WTC11 (cell line): ENCODE data around the gene DGKA. TPM values are rescaled to one million over a fixed set of nuclear protein-coding genes. Genes with fewer than 3 reads are reported as not detected.

Experiments used
- ARID4B ChIP-seq: sonication (generic); formaldehyde crosslinking; IDR thresholded peaks from 2 replicates; pipeline ENCODE4 v1.8.0; 2023; ENCODE audit warnings: missing genetic modification reagents, mild to moderate bottlenecking, borderline replicate concordance
- ATF1 ChIP-seq: sonication (generic); formaldehyde crosslinking; IDR thresholded peaks from 2 replicates; pipeline ENCODE4 v1.8.1; 2023; ENCODE audit warnings: mild to moderate bottlenecking, moderate library complexity, missing genetic modification reagents
- CREB1 ChIP-seq: sonication (generic); formaldehyde crosslinking; IDR thresholded peaks from 2 replicates; pipeline ENCODE4 v1.8.0; 2023; ENCODE audit warnings: mild to moderate bottlenecking, missing genetic modification reagents
- FOXJ3 ChIP-seq: sonication (generic); formaldehyde crosslinking; IDR thresholded peaks from 2 replicates; pipeline ENCODE4 v1.9.0; 2021; ENCODE audit warnings: missing genetic modification reagents, mild to moderate bottlenecking, borderline replicate concordance
- FOXP4 ChIP-seq: sonication (generic); formaldehyde crosslinking; IDR thresholded peaks from 2 replicates; pipeline ENCODE4 v1.8.0; 2022; ENCODE audit warnings: mild to moderate bottlenecking, missing genetic modification reagents
- GABPB1 ChIP-seq: sonication (generic); formaldehyde crosslinking; IDR thresholded peaks from 2 replicates; pipeline ENCODE4 v1.8.1; 2023; ENCODE audit warnings: mild to moderate bottlenecking, missing genetic modification reagents
- JAZF1 ChIP-seq: fragments of 250-450 bp; sonication (Bioruptor Pico); IDR thresholded peaks from 2 replicates; pipeline ENCODE4 v1.9.0; 2021; ENCODE audit warnings: moderate library complexity, mild to moderate bottlenecking, inconsistent platforms
- JUN ChIP-seq: sonication (generic); formaldehyde crosslinking; IDR thresholded peaks from 2 replicates; pipeline ENCODE4 v1.8.0; 2023; ENCODE audit warnings: mild to moderate bottlenecking, missing genetic modification reagents
- NFYB ChIP-seq: sonication (generic); formaldehyde crosslinking; conservative IDR thresholded peaks from 2 replicates; pipeline ENCODE4 v1.8.0; 2022; ENCODE audit warnings: low read depth, missing genetic modification reagents
- NR2C2 ChIP-seq: sonication (generic); formaldehyde crosslinking; IDR thresholded peaks from 2 replicates; pipeline ENCODE4 v1.8.0; 2022; ENCODE audit warnings: mild to moderate bottlenecking, missing genetic modification reagents
- SMAD4 ChIP-seq: sonication (generic); formaldehyde crosslinking; IDR thresholded peaks from 2 replicates; pipeline ENCODE4 v1.8.0; 2022; ENCODE audit warnings: mild to moderate bottlenecking, missing genetic modification reagents
- SOX15 ChIP-seq: fragments of 250-450 bp; sonication (Bioruptor Pico); IDR thresholded peaks from 2 replicates; pipeline ENCODE4 v1.9.0; 2021; ENCODE audit warnings: mild to moderate bottlenecking
- TCF7 ChIP-seq: sonication (generic); formaldehyde crosslinking; IDR thresholded peaks from 2 replicates; pipeline ENCODE4 v1.8.0; 2022; ENCODE audit warnings: mild to moderate bottlenecking, low read depth, missing genetic modification reagents, moderate library complexity
- TEAD4 ChIP-seq: sonication (generic); formaldehyde crosslinking; IDR thresholded peaks from 2 replicates; pipeline ENCODE4 v1.8.0; 2022; ENCODE audit warnings: mild to moderate bottlenecking, missing genetic modification reagents
- TP53 ChIP-seq: sonication (generic); formaldehyde crosslinking; IDR thresholded peaks from 2 replicates; pipeline ENCODE4 v1.8.1; 2023; ENCODE audit warnings: mild to moderate bottlenecking, missing genetic modification reagents
- ZBTB21 ChIP-seq: sonication (generic); formaldehyde crosslinking; IDR thresholded peaks from 2 replicates; pipeline ENCODE4 v1.8.1; 2023; ENCODE audit warnings: mild to moderate bottlenecking, missing genetic modification reagents, borderline replicate concordance
- ZNF121 ChIP-seq: sonication (generic); formaldehyde crosslinking; IDR thresholded peaks from 2 replicates; pipeline ENCODE4 v1.8.0; 2023; ENCODE audit warnings: missing genetic modification reagents
- ZNF138 ChIP-seq: sonication (generic); formaldehyde crosslinking; conservative IDR thresholded peaks from 2 replicates; pipeline ENCODE4 v1.8.1; 2022; ENCODE audit warnings: mild to moderate bottlenecking, moderate library complexity, missing genetic modification reagents
- ZNF232 ChIP-seq: sonication (generic); formaldehyde crosslinking; IDR thresholded peaks from 2 replicates; pipeline ENCODE4 v1.8.0; 2022; ENCODE audit warnings: mild to moderate bottlenecking, missing genetic modification reagents
- ZNF532 ChIP-seq: fragments of 250-450 bp; sonication (Bioruptor Pico); IDR thresholded peaks from 2 replicates; pipeline ENCODE4 v1.9.0; 2021; ENCODE audit warnings: mild to moderate bottlenecking, borderline replicate concordance
- ZNF671 ChIP-seq: fragments of 250-450 bp; sonication (Bioruptor Pico); IDR thresholded peaks from 2 replicates; pipeline ENCODE4 v1.8.0; 2021; ENCODE audit warnings: mild to moderate bottlenecking
- total RNA-seq: library from RNA; stranded (reverse); gene quantifications from 3 replicates; pipeline ENCODE4 v1.2.3, GENCODE V29; 2021
- TF ChIP-seq, protein P1 (sequence below): sonication (generic); formaldehyde crosslinking; IDR thresholded peaks from 2 replicates; pipeline ENCODE4 v1.8.0; 2022; ENCODE audit warnings: mild to moderate bottlenecking, missing genetic modification reagents
- TF ChIP-seq, protein P2 (sequence below): sonication (generic); formaldehyde crosslinking; IDR thresholded peaks from 2 replicates; pipeline ENCODE4 v1.8.1; 2023; ENCODE audit warnings: mild to moderate bottlenecking, missing genetic modification reagents, borderline replicate concordance

Gene DGKA
- total RNA-seq, 1 experiment from 2014 or later, result 25.5 TPM

DNA sequence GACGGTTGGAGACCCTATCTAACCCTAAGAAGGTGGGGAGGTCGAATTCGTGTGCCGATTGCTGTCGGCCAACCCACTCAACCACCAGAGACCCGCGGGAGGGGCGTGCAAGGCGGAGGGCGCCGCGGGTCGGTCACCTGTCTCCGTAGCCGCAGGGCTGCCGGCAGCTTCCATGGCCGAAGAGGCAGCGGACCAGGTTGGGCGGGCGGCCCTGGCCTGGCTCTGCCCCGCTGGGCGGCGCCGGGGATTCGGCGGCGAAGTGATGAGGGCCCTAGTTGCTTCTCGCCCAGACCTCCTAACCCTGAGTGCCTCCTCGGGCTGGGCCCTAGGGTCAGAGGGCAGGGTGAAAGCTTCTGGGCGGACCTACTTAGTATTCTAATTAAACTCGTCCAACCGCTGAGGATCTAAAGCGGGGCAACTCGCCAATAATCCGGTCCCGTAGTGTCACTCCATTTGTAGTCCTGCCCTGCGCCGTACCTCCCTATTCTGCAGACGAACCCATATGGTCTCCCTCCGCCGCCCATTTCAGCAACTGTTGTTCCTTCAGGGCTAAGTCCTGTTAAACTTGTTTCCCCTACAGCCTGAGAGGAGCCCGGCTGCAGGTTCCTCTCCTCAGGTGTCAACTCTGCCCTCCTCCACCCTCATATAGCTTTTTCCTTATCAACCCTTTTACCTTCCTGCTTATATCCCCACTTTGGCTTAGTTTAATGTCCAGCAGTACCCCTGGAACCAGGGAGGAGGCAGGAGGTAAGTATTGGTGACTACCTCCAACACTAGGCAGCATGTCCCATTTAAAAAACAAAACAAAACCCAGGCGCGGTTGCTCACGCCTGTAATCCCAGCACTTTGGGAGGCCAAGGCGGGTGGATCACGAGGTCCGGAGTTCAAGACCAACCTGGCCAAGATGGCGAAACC, 3.1 kb upstream of the DGKA start, which contains the start of gene PYM1 (continued):
- TF ChIP-seq FOXJ3, result no peak
- no peak for TF ChIP-seq FOXP4 (CRISPR knock-in tag)
- no peak for TF ChIP-seq JAZF1 (CRISPR knock-in tag)
- TF ChIP-seq NR2C2 (CRISPR knock-in tag), result peak; percentile 63; the same call in 1 of the 2 replicates
- TF ChIP-seq SOX15 (CRISPR knock-in tag), result no peak
- TF ChIP-seq TCF7 (CRISPR knock-in tag), result no peak
- no peak for TF ChIP-seq ZNF532 (CRISPR knock-in tag)
- no peak for TF ChIP-seq GABPB1 (CRISPR knock-in tag)
- TF ChIP-seq CREB1 (CRISPR knock-in tag), result 0 out of 2 replicates have a peak, but pooled peaks have one; percentile 17
- 0 out of 2 replicates have a peak, but pooled peaks have one; percentile 47 for TF ChIP-seq JUN
- no peak for TF ChIP-seq ZNF671
- no peak for TF ChIP-seq ZNF232 (CRISPR knock-in tag)
- TF ChIP-seq ZNF121 (CRISPR knock-in tag), result peak; percentile 96
- TF ChIP-seq ZNF138, result no peak
- TF ChIP-seq ARID4B (CRISPR knock-in tag), result peak; percentile 91
- no peak for TF ChIP-seq ZBTB21 (CRISPR knock-in tag)
- TF ChIP-seq, protein P1, sequence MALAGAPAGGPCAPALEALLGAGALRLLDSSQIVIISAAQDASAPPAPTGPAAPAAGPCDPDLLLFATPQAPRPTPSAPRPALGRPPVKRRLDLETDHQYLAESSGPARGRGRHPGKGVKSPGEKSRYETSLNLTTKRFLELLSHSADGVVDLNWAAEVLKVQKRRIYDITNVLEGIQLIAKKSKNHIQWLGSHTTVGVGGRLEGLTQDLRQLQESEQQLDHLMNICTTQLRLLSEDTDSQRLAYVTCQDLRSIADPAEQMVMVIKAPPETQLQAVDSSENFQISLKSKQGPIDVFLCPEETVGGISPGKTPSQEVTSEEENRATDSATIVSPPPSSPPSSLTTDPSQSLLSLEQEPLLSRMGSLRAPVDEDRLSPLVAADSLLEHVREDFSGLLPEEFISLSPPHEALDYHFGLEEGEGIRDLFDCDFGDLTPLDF, result peak; percentile 39; the same call in 1 of the 2 replicates
- TF ChIP-seq ATF1, result peak; percentile 84; the same call in 1 of the 2 replicates
- TF ChIP-seq, protein P2, sequence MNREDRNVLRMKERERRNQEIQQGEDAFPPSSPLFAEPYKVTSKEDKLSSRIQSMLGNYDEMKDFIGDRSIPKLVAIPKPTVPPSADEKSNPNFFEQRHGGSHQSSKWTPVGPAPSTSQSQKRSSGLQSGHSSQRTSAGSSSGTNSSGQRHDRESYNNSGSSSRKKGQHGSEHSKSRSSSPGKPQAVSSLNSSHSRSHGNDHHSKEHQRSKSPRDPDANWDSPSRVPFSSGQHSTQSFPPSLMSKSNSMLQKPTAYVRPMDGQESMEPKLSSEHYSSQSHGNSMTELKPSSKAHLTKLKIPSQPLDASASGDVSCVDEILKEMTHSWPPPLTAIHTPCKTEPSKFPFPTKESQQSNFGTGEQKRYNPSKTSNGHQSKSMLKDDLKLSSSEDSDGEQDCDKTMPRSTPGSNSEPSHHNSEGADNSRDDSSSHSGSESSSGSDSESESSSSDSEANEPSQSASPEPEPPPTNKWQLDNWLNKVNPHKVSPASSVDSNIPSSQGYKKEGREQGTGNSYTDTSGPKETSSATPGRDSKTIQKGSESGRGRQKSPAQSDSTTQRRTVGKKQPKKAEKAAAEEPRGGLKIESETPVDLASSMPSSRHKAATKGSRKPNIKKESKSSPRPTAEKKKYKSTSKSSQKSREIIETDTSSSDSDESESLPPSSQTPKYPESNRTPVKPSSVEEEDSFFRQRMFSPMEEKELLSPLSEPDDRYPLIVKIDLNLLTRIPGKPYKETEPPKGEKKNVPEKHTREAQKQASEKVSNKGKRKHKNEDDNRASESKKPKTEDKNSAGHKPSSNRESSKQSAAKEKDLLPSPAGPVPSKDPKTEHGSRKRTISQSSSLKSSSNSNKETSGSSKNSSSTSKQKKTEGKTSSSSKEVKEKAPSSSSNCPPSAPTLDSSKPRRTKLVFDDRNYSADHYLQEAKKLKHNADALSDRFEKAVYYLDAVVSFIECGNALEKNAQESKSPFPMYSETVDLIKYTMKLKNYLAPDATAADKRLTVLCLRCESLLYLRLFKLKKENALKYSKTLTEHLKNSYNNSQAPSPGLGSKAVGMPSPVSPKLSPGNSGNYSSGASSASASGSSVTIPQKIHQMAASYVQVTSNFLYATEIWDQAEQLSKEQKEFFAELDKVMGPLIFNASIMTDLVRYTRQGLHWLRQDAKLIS (CRISPR knock-in tag), result no peak
- TF ChIP-seq TEAD4, result no peak
- TF ChIP-seq TP53 (CRISPR knock-in tag), result no peak
- 0 out of 2 replicates have a peak, but pooled peaks have one; percentile 21 for TF ChIP-seq SMAD4
- no peak for TF ChIP-seq NFYB (CRISPR knock-in tag)
